HG03460 (cell line): ENCODE data around the gene SORCS2.

Source experiments
- ATAC-seq: cut with Tn5 transposase; IDR thresholded peaks from one replicate; pipeline ENCODE4 v1.9.1; 2021; ENCODE audit not compliant: unreplicated experiment

The SORCS2 gene

GRCh38 chr4:7732263-7732662 is 539.9 kb downstream of the SORCS2 start:
- no peak for ATAC-seq

GRCh38 chr4:7733201-7733600 is 540.9 kb downstream of the SORCS2 start:
- ATAC-seq = no peak

- ATAC-seq = no peak
Observed at GRCh38 chr4:7733801-7734650, 541.7 kb downstream of the SORCS2 start.

- no peak for ATAC-seq
Observed at GRCh38 chr4:7734651-7735260, 542.4 kb downstream of the SORCS2 start.

GRCh38 chr4:7735395-7735794 is 543.1 kb downstream of the SORCS2 start:
- no peak for ATAC-seq

- no peak for ATAC-seq
Observed at GRCh38 chr4:7735961-7736360, 543.6 kb downstream of the SORCS2 start.

GRCh38 chr4:7736436-7737267 is 544.3 kb downstream of the SORCS2 start:
- ATAC-seq = no peak

GRCh38 chr4:7737268-7737645 is 544.9 kb downstream of the SORCS2 start:
- no peak for ATAC-seq

GRCh38 chr4:7737752-7738457 is 545.6 kb downstream of the SORCS2 start:
- ATAC-seq = no peak

- no peak for ATAC-seq
Observed at GRCh38 chr4:7738458-7739076, 546.2 kb downstream of the SORCS2 start.

GRCh38 chr4:7739077-7739917 is 547.0 kb downstream of the SORCS2 start:
- no peak for ATAC-seq

GRCh38 chr4:7739918-7740865 is 547.9 kb downstream of the SORCS2 start:
- no peak for ATAC-seq

- no peak for ATAC-seq
Observed at GRCh38 chr4:7740866-7741525, 548.7 kb downstream of the SORCS2 start.

GRCh38 chr4:7741946-7742806 is 549.8 kb downstream of the SORCS2 start:
- no peak for ATAC-seq

GRCh38 chr4:7742807-7743280 is 550.5 kb downstream of the SORCS2 start:
- ATAC-seq = no peak

GRCh38 chr4:7744142-7744804 is 551.9 kb downstream of the SORCS2 start:
- no peak for ATAC-seq
